ENCODE data around the gene SMIM28. TPM values are rescaled to one million over a fixed set of nuclear protein-coding genes. Genes with fewer than 3 reads are reported as not detected.

Gene SMIM28
- total RNA-seq, 1 experiment from 2014 or later, result not detected

DNA sequence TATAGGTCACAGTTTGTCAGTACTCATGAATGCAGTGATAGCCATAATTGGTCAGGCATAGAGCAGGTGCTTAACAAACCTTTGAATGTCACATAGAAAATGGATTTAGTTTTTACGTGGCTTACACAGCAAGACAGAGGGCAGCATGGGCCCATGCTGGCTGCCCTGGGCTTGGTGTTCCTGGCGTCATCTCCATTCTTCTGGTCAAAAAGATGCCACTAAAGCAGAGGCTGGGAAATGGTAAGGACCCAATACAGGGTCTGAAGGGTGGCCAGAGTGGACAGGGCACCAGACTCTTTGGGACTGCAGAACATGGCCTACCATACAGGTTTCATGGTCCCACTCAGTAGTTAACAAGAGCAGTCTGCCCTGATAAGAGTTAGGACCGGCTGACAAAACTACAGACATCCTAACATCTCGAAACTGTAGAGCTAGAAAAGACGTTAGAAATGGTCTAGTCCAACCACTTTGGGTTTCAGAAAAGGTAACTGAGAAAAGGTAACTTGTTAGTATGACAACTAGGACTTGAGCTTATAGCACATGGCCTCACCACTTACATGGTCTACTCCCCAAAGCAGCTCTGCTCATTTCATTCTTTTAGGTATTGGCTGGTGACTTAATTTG, 48.9 kb downstream of the SMIM28 start:
- no peak for DNase-seq
- no peaks in the 10 kb centered on the region for H3K9me3 Mint-ChIP-seq (ENCODE audit: unreplicated experiment)
- no peaks in the 10 kb centered on the region for H3K4me1 ChIP-seq
- POLR2A ChIA-PET, result no interaction called here
- BruUV-seq (replicated peaks), result no TSS peak
- no peaks in the 10 kb centered on the region for H3K27me3 Mint-ChIP-seq (ENCODE audit: insufficient read depth, unreplicated experiment)
- intact Hi-C loops (cut with micrococcal nuclease; ENCODE audit: unreplicated experiment), result no loop called here
- no peaks in the 10 kb centered on the region for H3K9me3 ChIP-seq
- H3K4me1 Mint-ChIP-seq (ENCODE audit: low read depth, unreplicated experiment), result peaks cover 5% of the 10 kb centered on the region
- no peak overlapping the region for H3K27ac Mint-ChIP-seq (ENCODE audit: unreplicated experiment)
- TF ChIP-seq, protein P1, sequence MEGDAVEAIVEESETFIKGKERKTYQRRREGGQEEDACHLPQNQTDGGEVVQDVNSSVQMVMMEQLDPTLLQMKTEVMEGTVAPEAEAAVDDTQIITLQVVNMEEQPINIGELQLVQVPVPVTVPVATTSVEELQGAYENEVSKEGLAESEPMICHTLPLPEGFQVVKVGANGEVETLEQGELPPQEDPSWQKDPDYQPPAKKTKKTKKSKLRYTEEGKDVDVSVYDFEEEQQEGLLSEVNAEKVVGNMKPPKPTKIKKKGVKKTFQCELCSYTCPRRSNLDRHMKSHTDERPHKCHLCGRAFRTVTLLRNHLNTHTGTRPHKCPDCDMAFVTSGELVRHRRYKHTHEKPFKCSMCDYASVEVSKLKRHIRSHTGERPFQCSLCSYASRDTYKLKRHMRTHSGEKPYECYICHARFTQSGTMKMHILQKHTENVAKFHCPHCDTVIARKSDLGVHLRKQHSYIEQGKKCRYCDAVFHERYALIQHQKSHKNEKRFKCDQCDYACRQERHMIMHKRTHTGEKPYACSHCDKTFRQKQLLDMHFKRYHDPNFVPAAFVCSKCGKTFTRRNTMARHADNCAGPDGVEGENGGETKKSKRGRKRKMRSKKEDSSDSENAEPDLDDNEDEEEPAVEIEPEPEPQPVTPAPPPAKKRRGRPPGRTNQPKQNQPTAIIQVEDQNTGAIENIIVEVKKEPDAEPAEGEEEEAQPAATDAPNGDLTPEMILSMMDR (IDR thresholded peaks at IDR 0.05; ENCODE audit: insufficient read depth in 1 of 2, low read depth in 1 of 2, low read length in 1 of 2, severe bottlenecking in 1 of 2, unreplicated experiment in 1 of 2), result no peak
- CTCF ChIA-PET, result no interaction called here
- H3K4me3 Mint-ChIP-seq (ENCODE audit: unreplicated experiment), result no peak overlapping the region
- peaks cover 48% of the 10 kb centered on the region for H3K36me3 Mint-ChIP-seq (ENCODE audit: insufficient read depth, unreplicated experiment)
- H3K36me3 ChIP-seq (ENCODE audit: control insufficient read depth, insufficient read depth, low read length), result no peaks in the 10 kb centered on the region
- H3K27me3 ChIP-seq (replicated peaks; ENCODE audit: control insufficient read depth, insufficient read depth, low read length), result no peaks in the 10 kb centered on the region
- H3K4me3 ChIP-seq (ENCODE audit: low read depth, low read length), result no peak overlapping the region

DNA sequence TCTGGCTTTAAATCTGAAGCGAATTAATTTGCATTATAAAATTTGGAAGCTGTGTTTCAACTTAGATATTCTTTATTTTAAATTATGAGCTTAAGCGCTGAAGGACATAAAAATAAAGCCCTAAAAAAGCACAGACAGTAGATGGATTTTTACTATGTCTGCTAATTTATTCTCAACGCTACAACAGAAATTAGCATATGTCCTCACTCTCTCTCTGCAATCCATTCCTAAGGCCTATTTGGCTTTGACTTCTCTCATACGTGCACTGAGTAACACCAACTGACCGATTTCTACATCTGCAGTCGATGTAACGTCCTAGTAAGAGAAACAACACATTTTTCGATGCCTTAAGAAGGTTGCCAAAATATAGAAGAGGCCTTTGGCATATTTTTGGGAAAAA, 50.0 kb downstream of the SMIM28 start:
- no TSS peak for BruUV-seq (replicated peaks)

DNA sequence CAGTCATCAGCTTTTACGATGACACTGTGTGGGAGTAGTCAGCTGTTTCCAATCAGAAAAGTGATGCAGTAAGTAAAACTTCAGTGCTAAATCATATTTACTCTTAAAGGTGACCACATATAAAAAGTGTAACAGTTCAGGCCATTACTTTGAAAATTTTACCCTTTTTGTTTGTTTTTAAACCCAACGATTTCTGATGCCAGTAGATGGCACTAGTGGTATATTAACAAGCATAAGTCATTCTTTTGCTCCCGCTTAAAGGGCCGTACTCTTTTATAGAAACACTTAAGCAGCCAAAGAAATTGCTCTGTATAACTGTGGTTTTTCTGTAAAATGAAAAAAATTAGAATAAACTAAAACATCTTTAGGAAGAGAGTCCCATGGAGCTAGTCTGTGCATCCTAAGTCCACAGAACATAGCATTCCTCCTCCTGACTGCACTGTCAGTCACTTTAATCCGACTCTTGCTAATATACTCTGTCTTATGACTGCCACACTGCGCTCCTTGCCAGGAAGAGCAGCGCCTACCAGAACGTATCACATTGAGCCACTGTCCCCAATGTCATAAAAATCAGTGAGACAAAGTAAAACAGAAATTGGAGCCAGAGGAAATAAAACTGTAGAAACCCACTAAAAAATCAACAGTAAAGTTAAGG, 51.4 kb downstream of the SMIM28 start:
- BruUV-seq (replicated peaks), result no TSS peak
- Histone ChIP-seq H3K9me3 (no peaks in the 10 kb centered on the region), H3K36me3 (ENCODE audit: control insufficient read depth, insufficient read depth, low read length) (no peaks in the 10 kb centered on the region), H3K4me1 (no peaks in the 10 kb centered on the region), H3K27me3 (replicated peaks; ENCODE audit: control insufficient read depth, insufficient read depth, low read length) (no peaks in the 10 kb centered on the region), H3K4me3 (ENCODE audit: low read depth, low read length) (no peak overlapping the region)
- peaks cover 52% of the 10 kb centered on the region for H3K36me3 Mint-ChIP-seq (ENCODE audit: insufficient read depth, unreplicated experiment)
- intact Hi-C loops (cut with micrococcal nuclease; ENCODE audit: unreplicated experiment), result loop anchor here (1.0 to 2.0 kb wide), 4 partner anchors 80 to 337 kb away; no protein-coding TSS in a partner anchor
- ChIA-PET CTCF (no interaction called here), POLR2A (no interaction called here)
- DNase-seq, result peak in 1 of 2 experiments; percentile 45
- H3K4me3 Mint-ChIP-seq (ENCODE audit: unreplicated experiment), result no peak overlapping the region
- no peaks in the 10 kb centered on the region for H3K9me3 Mint-ChIP-seq (ENCODE audit: unreplicated experiment)
- H3K27me3 Mint-ChIP-seq (ENCODE audit: insufficient read depth, unreplicated experiment), result no peaks in the 10 kb centered on the region
- TF ChIP-seq, protein P1 (IDR thresholded peaks at IDR 0.05; ENCODE audit: insufficient read depth in 1 of 2, low read depth in 1 of 2, low read length in 1 of 2, severe bottlenecking in 1 of 2, unreplicated experiment in 1 of 2), result peak; percentile 59 to 65
- H3K4me1 Mint-ChIP-seq (ENCODE audit: low read depth, unreplicated experiment), result peaks cover 5% of the 10 kb centered on the region
- no peak overlapping the region for H3K27ac Mint-ChIP-seq (ENCODE audit: unreplicated experiment)

More for the DNA sequence above, 50.0 kb downstream of the SMIM28 start:
- CTCF ChIA-PET, result no interaction called here
- no peaks in the 10 kb centered on the region for H3K27me3 Mint-ChIP-seq (ENCODE audit: insufficient read depth, unreplicated experiment)
- POLR2A ChIA-PET, result no interaction called here
- intact Hi-C loops (cut with micrococcal nuclease; ENCODE audit: unreplicated experiment), result loop anchor here (2.0 kb wide), 1 partner anchor 265 kb away; no protein-coding TSS in a partner anchor
- Histone ChIP-seq H3K4me3 (ENCODE audit: low read depth, low read length) (no peak overlapping the region), H3K27me3 (replicated peaks; ENCODE audit: control insufficient read depth, insufficient read depth, low read length) (no peaks in the 10 kb centered on the region), H3K36me3 (ENCODE audit: control insufficient read depth, insufficient read depth, low read length) (no peaks in the 10 kb centered on the region), H3K9me3 (no peaks in the 10 kb centered on the region), H3K4me1 (no peaks in the 10 kb centered on the region)
- no peak for DNase-seq
- TF ChIP-seq, protein P1 (IDR thresholded peaks at IDR 0.05; ENCODE audit: insufficient read depth in 1 of 2, low read depth in 1 of 2, low read length in 1 of 2, severe bottlenecking in 1 of 2, unreplicated experiment in 1 of 2), result no peak
- no peak overlapping the region for H3K4me3 Mint-ChIP-seq (ENCODE audit: unreplicated experiment)
- H3K9me3 Mint-ChIP-seq (ENCODE audit: unreplicated experiment), result no peaks in the 10 kb centered on the region
- peaks cover 5% of the 10 kb centered on the region for H3K4me1 Mint-ChIP-seq (ENCODE audit: low read depth, unreplicated experiment)
- no peak overlapping the region for H3K27ac Mint-ChIP-seq (ENCODE audit: unreplicated experiment)
- peaks cover 53% of the 10 kb centered on the region for H3K36me3 Mint-ChIP-seq (ENCODE audit: insufficient read depth, unreplicated experiment)
